ENCODE measurements around the gene MAGEA10. TPM values are rescaled to one million over a fixed set of nuclear protein-coding genes. Genes with fewer than 3 reads are reported as not detected.

The MAGEA10 gene
- total and polyA plus RNA-seq, 9 of the 15 experiments (the other 6 are each of a cell fraction or from before 2014, with no cell fraction given) = 0.06 to 0.45 (median 0.15) TPM; not detected in 4

GRCh38 chrX:152154050-152154449 is 15.7 kb upstream of the MAGEA10 start (continued):
- TF ChIP-seq TAL1 (IDR thresholded peaks at IDR 0.05) (peak; percentile 7; the same call in 1 of the 2 replicates), ZNF830 (CRISPR knock-in tag; IDR thresholded peaks at IDR 0.05) (no peak), CTCF (IDR thresholded peaks at IDR 0.05 in 2 of 3, conservative IDR thresholded peaks at IDR 0.05 in 1 of 3; ENCODE audit: insufficient read depth in 2 of 3, low read depth in 1 of 3, low read length in 3 of 3) (peak in 1 of 3 experiments; percentile 37; a peak in 2 of 6 replicates)

GRCh38 chrX:152151256-152151655 is 12.9 kb upstream of the MAGEA10 start:
- H2AFZ ChIP-seq (ENCODE audit: low read depth, low read length) = peak overlapping the region; percentile 56; the same call in 1 of the 2 replicates
- no peaks in the 10 kb centered on the region for H3K79me2 ChIP-seq (ENCODE audit: control insufficient read depth, insufficient read depth, low read length)
- H3K9me3 ChIP-seq (replicated peaks; ENCODE audit: control insufficient read depth, insufficient read depth, low read depth, low read length) = no peaks in the 10 kb centered on the region
- DNase-seq (ENCODE audit: extremely low read depth in 1 of 4, low spot score in 3 of 4) (no peak), ATAC-seq (no peak), FAIRE-seq (no peak)
- no peak overlapping the region for H3K4me3 ChIP-seq
- no peak for TF ChIP-seq RB1 (IDR thresholded peaks at IDR 0.05; ENCODE audit: low read depth)
- no peak for TF ChIP-seq FOXO4 (CRISPR knock-in tag; IDR thresholded peaks at IDR 0.05)
- TF ChIP-seq HNRNPUL1 (IDR thresholded peaks at IDR 0.05; ENCODE audit: low read length) = no peak
- TF ChIP-seq HINFP (tag; conservative IDR thresholded peaks at IDR 0.05; ENCODE audit: low read depth) = no peak
- POLR2A ChIA-PET = no interaction called here
- H3K4me2 ChIP-seq (ENCODE audit: insufficient read depth, low read length) = no peak overlapping the region
- no peaks in the 10 kb centered on the region for H3K9me1 ChIP-seq (ENCODE audit: control insufficient read depth, insufficient read depth, low read length)
- in situ Hi-C loops (cut with MboI) (no loop called here), intact Hi-C loops (cut with micrococcal nuclease) (loop anchor here (10.0 kb wide), 2 partner anchors 176 to 194 kb away; partner anchors contain the start of gene GABRE)
- no peaks in the 10 kb centered on the region for H3K36me3 ChIP-seq (ENCODE audit: control insufficient read depth, insufficient read depth, low read length)
- BruUV-seq (replicated peaks) = no TSS peak
- H3K27ac ChIP-seq (ENCODE audit: extremely low read depth, low read depth, low read length) = no peak overlapping the region
- CTCF ChIA-PET (ENCODE audit: low intra/inter-chr PET ratio) = no interaction called here
- H4K20me1 ChIP-seq (replicated peaks; ENCODE audit: control insufficient read depth, insufficient read depth, low read length) = no peaks in the 10 kb centered on the region
- no peak overlapping the region for H3K9ac ChIP-seq (ENCODE audit: insufficient read depth in 1 of 2, low read depth in 2 of 2, low read length in 2 of 2)
- H3K27me3 ChIP-seq (ENCODE audit: control insufficient read depth in 2 of 2, insufficient read depth in 2 of 2, low read length in 2 of 2) = no peaks in the 10 kb centered on the region
- 83% methylated on average over 3 of the region's 3 CpGs for WGBS (ENCODE audit: insufficient coverage, low coverage, missing lambda C conversion rate)
- peaks cover 9 to 61% of the 10 kb centered on the region in 2 experiments for H3K4me1 ChIP-seq (replicated peaks in 1 of 2; ENCODE audit: control insufficient read depth in 2 of 2, insufficient read depth in 2 of 2, low read length in 2 of 2)
